ENCODE measurements around the gene ASMTL.
A peak's percentile ranks its signal among the peaks of the same experiment; 100 is the strongest.

ASMTL gene

GRCh38 chrX:1481636-1482529, 29.2 kb upstream of the ASMTL start:
- peak overlapping the region; percentile 54 for H3K4me2 ChIP-seq (ENCODE audit: low read length)
- no peak overlapping the region for H3K9ac ChIP-seq (ENCODE audit: low read length)
- no peaks in the 10 kb centered on the region for H3K79me2 ChIP-seq (ENCODE audit: control insufficient read depth, insufficient read depth, low read length, poor library complexity)
- no peaks in the 10 kb centered on the region for H3K36me3 ChIP-seq (ENCODE audit: control insufficient read depth in 1 of 2, insufficient read depth in 2 of 2, low read length in 2 of 2)
- peak overlapping the region; percentile 6 for H4K8ac ChIP-seq (ENCODE audit: low read depth, low read length)
- peaks cover under 1% of the 10 kb centered on the region for H3K79me1 ChIP-seq (ENCODE audit: low read length)
- peaks cover 8 to 9% of the 10 kb centered on the region in 2 experiments for H3K4me1 ChIP-seq (ENCODE audit: control insufficient read depth in 1 of 2, insufficient read depth in 2 of 2, low read length in 2 of 2)
- H3K23ac ChIP-seq (ENCODE audit: low read length), result no peak overlapping the region
- no peak overlapping the region for H2AFZ ChIP-seq (ENCODE audit: insufficient read depth, low read length, poor library complexity)
- no peak overlapping the region for H2BK120ac ChIP-seq (ENCODE audit: insufficient read depth, low read length, poor library complexity)
- H4K12ac ChIP-seq (ENCODE audit: low read depth, low read length), result no peak overlapping the region
- WGBS (ENCODE audit: extremely low coverage, insufficient coverage, insufficient read length), result no CpG with 5 or more reads among the region's 26 CpGs
- no peak overlapping the region for H2BK5ac ChIP-seq (ENCODE audit: low read depth, low read length, poor library complexity)
- H3K14ac ChIP-seq (ENCODE audit: low read length), result no peak overlapping the region
- no peak overlapping the region for H2AK5ac ChIP-seq (ENCODE audit: low read length)
- DNase-seq, result peak; percentile 85
- H3K27ac ChIP-seq (ENCODE audit: low read depth, low read length), result no peak overlapping the region
- H3K18ac ChIP-seq (ENCODE audit: low read length), result no peak overlapping the region
- H4K91ac ChIP-seq (ENCODE audit: low read depth, low read length), result no peak overlapping the region
- H3K4ac ChIP-seq (ENCODE audit: low read depth, low read length), result no peak overlapping the region
- no peak overlapping the region for H3K4me3 ChIP-seq (ENCODE audit: low read depth, low read length)
- H3K9me3 ChIP-seq (ENCODE audit: insufficient read depth, low read depth, low read length), result no peaks in the 10 kb centered on the region
- H2BK12ac ChIP-seq (ENCODE audit: low read length), result peak overlapping the region; percentile 72
- H3K27me3 ChIP-seq (ENCODE audit: insufficient read depth, low read length), result no peaks in the 10 kb centered on the region

- Histone ChIP-seq H2BK120ac (ENCODE audit: insufficient read depth, low read length, poor library complexity) (no peak overlapping the region), H2BK12ac (ENCODE audit: low read length) (no peak overlapping the region), H4K8ac (ENCODE audit: low read depth, low read length) (no peak overlapping the region), H3K4me2 (ENCODE audit: low read length) (no peak overlapping the region), H3K79me2 (ENCODE audit: control insufficient read depth, insufficient read depth, low read length, poor library complexity) (no peaks in the 10 kb centered on the region), H4K91ac (ENCODE audit: low read depth, low read length) (no peak overlapping the region), H2AK5ac (ENCODE audit: low read length) (no peak overlapping the region), H3K9me3 (ENCODE audit: insufficient read depth, low read depth, low read length) (no peaks in the 10 kb centered on the region), H3K27ac (ENCODE audit: low read depth, low read length) (no peak overlapping the region), H3K79me1 (ENCODE audit: low read length) (no peaks in the 10 kb centered on the region), H3K4ac (ENCODE audit: low read depth, low read length) (no peak overlapping the region), H3K18ac (ENCODE audit: low read length) (no peak overlapping the region), H3K27me3 (ENCODE audit: insufficient read depth, low read length) (no peaks in the 10 kb centered on the region), H3K36me3 (ENCODE audit: control insufficient read depth in 1 of 2, insufficient read depth in 2 of 2, low read length in 2 of 2) (no peaks in the 10 kb centered on the region), H2BK5ac (ENCODE audit: low read depth, low read length, poor library complexity) (no peak overlapping the region), H2AFZ (ENCODE audit: insufficient read depth, low read length, poor library complexity) (no peak overlapping the region), H3K23ac (ENCODE audit: low read length) (no peak overlapping the region), H3K4me1 (ENCODE audit: control insufficient read depth in 1 of 2, insufficient read depth in 2 of 2, low read length in 2 of 2) (peaks cover 6% of the 10 kb centered on the region in 2 experiments), H3K14ac (ENCODE audit: low read length) (no peak overlapping the region), H4K12ac (ENCODE audit: low read depth, low read length) (no peak overlapping the region), H3K9ac (ENCODE audit: low read length) (no peak overlapping the region), H3K4me3 (ENCODE audit: low read depth, low read length) (no peak overlapping the region)
- DNase-seq, result no peak
- WGBS (ENCODE audit: extremely low coverage, insufficient coverage, insufficient read length), result no CpG with 5 or more reads among the region's 8 CpGs
These were observed 27.5 kb upstream of the ASMTL start for GRCh38 chrX:1480082-1480785.

- Histone ChIP-seq H3K9ac (ENCODE audit: low read length) (no peak overlapping the region), H2AFZ (ENCODE audit: insufficient read depth, low read length, poor library complexity) (no peak overlapping the region), H3K27me3 (ENCODE audit: insufficient read depth, low read length) (no peaks in the 10 kb centered on the region), H3K27ac (ENCODE audit: low read depth, low read length) (no peak overlapping the region), H2BK12ac (ENCODE audit: low read length) (no peak overlapping the region), H3K18ac (ENCODE audit: low read length) (no peak overlapping the region), H3K79me2 (ENCODE audit: control insufficient read depth, insufficient read depth, low read length, poor library complexity) (no peaks in the 10 kb centered on the region), H3K36me3 (ENCODE audit: control insufficient read depth in 1 of 2, insufficient read depth in 2 of 2, low read length in 2 of 2) (no peaks in the 10 kb centered on the region), H3K14ac (ENCODE audit: low read length) (no peak overlapping the region), H3K4ac (ENCODE audit: low read depth, low read length) (no peak overlapping the region), H4K12ac (ENCODE audit: low read depth, low read length) (no peak overlapping the region), H2AK5ac (ENCODE audit: low read length) (no peak overlapping the region), H3K4me3 (ENCODE audit: low read depth, low read length) (no peak overlapping the region), H3K23ac (ENCODE audit: low read length) (no peak overlapping the region), H3K9me3 (ENCODE audit: insufficient read depth, low read depth, low read length) (peaks cover 5% of the 10 kb centered on the region), H4K91ac (ENCODE audit: low read depth, low read length) (no peak overlapping the region), H2BK120ac (ENCODE audit: insufficient read depth, low read length, poor library complexity) (no peak overlapping the region), H4K8ac (ENCODE audit: low read depth, low read length) (no peak overlapping the region), H3K79me1 (ENCODE audit: low read length) (no peaks in the 10 kb centered on the region), H3K4me2 (ENCODE audit: low read length) (no peak overlapping the region), H2BK5ac (ENCODE audit: low read depth, low read length, poor library complexity) (no peak overlapping the region), H3K4me1 (ENCODE audit: control insufficient read depth in 1 of 2, insufficient read depth in 2 of 2, low read length in 2 of 2) (peaks cover 6% of the 10 kb centered on the region in 2 experiments)
- DNase-seq, result no peak
- WGBS (ENCODE audit: extremely low coverage, insufficient coverage, insufficient read length), result no CpG with 5 or more reads among the region's 8 CpGs
These were observed 25.2 kb upstream of the ASMTL start for GRCh38 chrX:1477801-1478458.

GRCh38 chrX:1477229-1477628, 24.5 kb upstream of the ASMTL start:
- Histone ChIP-seq H3K9me3 (ENCODE audit: insufficient read depth, low read depth, low read length) (peaks cover 5% of the 10 kb centered on the region), H3K4me3 (ENCODE audit: low read depth, low read length) (no peak overlapping the region), H4K91ac (ENCODE audit: low read depth, low read length) (no peak overlapping the region), H3K27me3 (ENCODE audit: insufficient read depth, low read length) (no peaks in the 10 kb centered on the region), H3K23ac (ENCODE audit: low read length) (no peak overlapping the region), H3K79me2 (ENCODE audit: control insufficient read depth, insufficient read depth, low read length, poor library complexity) (no peaks in the 10 kb centered on the region), H2BK5ac (ENCODE audit: low read depth, low read length, poor library complexity) (no peak overlapping the region), H3K36me3 (ENCODE audit: control insufficient read depth in 1 of 2, insufficient read depth in 2 of 2, low read length in 2 of 2) (no peaks in the 10 kb centered on the region), H2AFZ (ENCODE audit: insufficient read depth, low read length, poor library complexity) (no peak overlapping the region), H3K4me1 (ENCODE audit: control insufficient read depth in 1 of 2, insufficient read depth in 2 of 2, low read length in 2 of 2) (peaks cover 5 to 6% of the 10 kb centered on the region in 2 experiments), H2AK5ac (ENCODE audit: low read length) (no peak overlapping the region), H3K14ac (ENCODE audit: low read length) (no peak overlapping the region), H4K8ac (ENCODE audit: low read depth, low read length) (no peak overlapping the region), H3K18ac (ENCODE audit: low read length) (no peak overlapping the region), H3K79me1 (ENCODE audit: low read length) (no peaks in the 10 kb centered on the region), H3K4ac (ENCODE audit: low read depth, low read length) (no peak overlapping the region), H3K27ac (ENCODE audit: low read depth, low read length) (no peak overlapping the region), H2BK120ac (ENCODE audit: insufficient read depth, low read length, poor library complexity) (no peak overlapping the region), H2BK12ac (ENCODE audit: low read length) (no peak overlapping the region), H3K9ac (ENCODE audit: low read length) (no peak overlapping the region), H3K4me2 (ENCODE audit: low read length) (no peak overlapping the region), H4K12ac (ENCODE audit: low read depth, low read length) (no peak overlapping the region)
- no peak for DNase-seq
- 100% methylated on average over 2 of the region's 3 CpGs for WGBS (ENCODE audit: extremely low coverage, insufficient coverage, insufficient read length)

All from trophoblast cell (in vitro differentiated cells and primary cell).